OCI-LY3 (cell line): ENCODE results near the gene HMGN3.

ENCODE experiments used
- H2AFZ ChIP-seq: fragments of 200-600, 300-600 bp; shearing (Covaris generic); 2 replicates; pipeline ENCODE4 v1.6.0; 2014; ENCODE audit warnings: antibody characterized with exemption, low read depth, low read length
- H3K27ac ChIP-seq: fragments of 200-600, 300-600 bp; sonication (generic); 2 replicates; pipeline ENCODE4 v1.5.1; 2014; ENCODE audit warnings: mild to moderate bottlenecking, low read length, moderate library complexity, mixed read lengths
- H3K27me3 ChIP-seq: fragments of 200-600, 300-600 bp; sonication (generic); 2 replicates; pipeline ENCODE4 v1.6.1; 2014; ENCODE audit warnings: low read depth, low read length, mixed read lengths
- H3K36me3 ChIP-seq: fragments of 200-600, 300-600 bp; sonication (generic); replicated peaks from 2 replicates; pipeline ENCODE3; 2014; ENCODE audit warnings: low read depth, low read length, mixed read lengths
- H3K4me1 ChIP-seq: fragments of 300-600, 200-600 bp; sonication (generic); 2 replicates; pipeline ENCODE4 v1.6.1; 2014; ENCODE audit warnings: low read length, mixed read lengths
- H3K4me2 ChIP-seq: fragments of 200-600, 300-600 bp; sonication (generic); 2 replicates; pipeline ENCODE4 v1.6.1; 2014; ENCODE audit warnings: low read length, mixed read lengths
- H3K4me3 ChIP-seq: fragments of 300-600, 200-600 bp; sonication (generic); 2 replicates; pipeline ENCODE4 v1.5.1; 2014; ENCODE audit warnings: antibody characterized with exemption, mild to moderate bottlenecking, low read length, moderate library complexity
- H3K79me2 ChIP-seq: fragments of 300-600, 200-600 bp; shearing (Covaris generic); 2 replicates; pipeline ENCODE4 v1.6.1; 2014; ENCODE audit warnings: mild to moderate bottlenecking, low read length, mixed read lengths
- H3K9ac ChIP-seq: fragments of 300-600, 200-600 bp; shearing (Covaris generic); 2 replicates; pipeline ENCODE4 v1.6.0; 2014; ENCODE audit warnings: mild to moderate bottlenecking, low read length, moderate library complexity
- H3K9me3 ChIP-seq: fragments of 200-600, 300-600 bp; shearing (Covaris generic); 2 replicates; pipeline ENCODE4 v1.6.1; 2014; ENCODE audit warnings: low read length, mixed read lengths; ENCODE audit not compliant: insufficient read depth
- H4K20me1 ChIP-seq: fragments of 200-600, 300-600 bp; sonication (generic); 2 replicates; pipeline ENCODE4 v1.6.1; 2016; ENCODE audit warnings: low read length, mixed read lengths; ENCODE audit not compliant: insufficient read depth
- CTCF ChIP-seq: fragments of 200-600, 300-600 bp; sonication (generic); IDR thresholded peaks from 2 replicates; pipeline ENCODE4 v1.5.1; 2014; ENCODE audit warnings: antibody characterized with exemption, low read length, low read depth
- EZH2phosphoT487 ChIP-seq: fragments of 200-600 bp; shearing (Covaris generic); IDR thresholded peaks from 2 replicates; pipeline ENCODE4 v1.6.1; 2018; ENCODE audit warnings: antibody characterized with exemption, mixed run types, low read depth

The HMGN3 gene

GRCh38 chr6:79201143-79201542 lies 33.3 kb downstream of the HMGN3 start:
- Histone ChIP-seq H3K36me3 (peaks cover 7% of the 10 kb centered on the region), H3K4me2 (no peak overlapping the region), H2AFZ (no peak overlapping the region), H3K4me3 (no peak overlapping the region), H3K9me3 (no peaks in the 10 kb centered on the region), H3K27me3 (no peaks in the 10 kb centered on the region), H4K20me1 (no peaks in the 10 kb centered on the region), H3K9ac (no peak overlapping the region), H3K79me2 (no peaks in the 10 kb centered on the region), H3K27ac (no peak overlapping the region), H3K4me1 (no peaks in the 10 kb centered on the region)
- TF ChIP-seq CTCF: no peak
- no peak for TF ChIP-seq EZH2phosphoT487

GRCh38 chr6:79196912-79197311 lies 37.6 kb downstream of the HMGN3 start:
- H3K27me3 ChIP-seq: no peaks in the 10 kb centered on the region
- H3K4me3 ChIP-seq: no peak overlapping the region
- H2AFZ ChIP-seq: no peak overlapping the region
- no peaks in the 10 kb centered on the region for H3K4me1 ChIP-seq
- peaks cover 2% of the 10 kb centered on the region for H3K36me3 ChIP-seq
- H3K9ac ChIP-seq: no peak overlapping the region
- H3K9me3 ChIP-seq: no peaks in the 10 kb centered on the region
- no peaks in the 10 kb centered on the region for H4K20me1 ChIP-seq
- H3K27ac ChIP-seq: no peak overlapping the region
- no peak overlapping the region for H3K4me2 ChIP-seq
- TF ChIP-seq CTCF (no peak), EZH2phosphoT487 (no peak)
- no peaks in the 10 kb centered on the region for H3K79me2 ChIP-seq

DNA sequence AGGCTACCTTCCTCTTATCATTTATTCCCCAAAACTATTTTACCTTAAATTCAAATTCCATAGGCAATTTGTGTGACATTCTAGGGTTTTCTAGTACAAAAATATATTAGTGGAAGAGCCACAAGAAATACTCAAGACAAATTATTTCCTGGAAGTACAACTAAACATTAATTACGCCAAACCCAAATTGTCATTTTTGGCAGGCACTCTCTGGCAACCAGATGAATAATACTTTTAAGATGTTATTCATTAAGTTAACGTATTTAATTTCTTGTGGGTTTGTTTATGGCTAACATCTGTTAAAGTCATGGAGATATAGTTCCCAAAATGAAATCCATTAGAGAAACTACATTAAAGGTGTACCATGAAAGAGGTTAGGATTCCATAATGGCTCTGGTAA lies 40.5 kb downstream of the HMGN3 start:
- Histone ChIP-seq H3K9ac (no peak overlapping the region), H3K79me2 (no peaks in the 10 kb centered on the region), H3K4me2 (no peak overlapping the region), H4K20me1 (no peaks in the 10 kb centered on the region), H3K27ac (no peak overlapping the region), H3K4me1 (no peaks in the 10 kb centered on the region), H3K27me3 (no peaks in the 10 kb centered on the region), H2AFZ (no peak overlapping the region), H3K4me3 (no peak overlapping the region), H3K9me3 (0 out of 2 replicates have a peak, but pooled peaks cover 10% of the 10 kb centered on the region), H3K36me3 (no peaks in the 10 kb centered on the region)
- no peak for TF ChIP-seq CTCF

GRCh38 chr6:79189760-79190350 lies 44.6 kb downstream of the HMGN3 start:
- H3K36me3 ChIP-seq: no peaks in the 10 kb centered on the region
- no peaks in the 10 kb centered on the region for H3K4me1 ChIP-seq
- H3K27me3 ChIP-seq: no peaks in the 10 kb centered on the region
- no peak overlapping the region for H3K4me3 ChIP-seq
- no peak overlapping the region for H3K27ac ChIP-seq
- no peaks in the 10 kb centered on the region for H4K20me1 ChIP-seq
- 0 out of 2 replicates have a peak, but pooled peaks cover 10% of the 10 kb centered on the region for H3K9me3 ChIP-seq
- H2AFZ ChIP-seq: no peak overlapping the region
- no peaks in the 10 kb centered on the region for H3K79me2 ChIP-seq
- no peak overlapping the region for H3K4me2 ChIP-seq
- no peak overlapping the region for H3K9ac ChIP-seq
- TF ChIP-seq CTCF (no peak), EZH2phosphoT487 (no peak)
